NCI-H146 treated with DMSO at 0.1 percent for 48 hours (cell line): ENCODE data around the gene CDH7.

Experiments
- DNase-seq: peaks from one replicate; lab custom pipeline; 2025; ENCODE audit not compliant: unreplicated experiment; lab: John Stamatoyannopoulos, UW

The CDH7 gene

DNA sequence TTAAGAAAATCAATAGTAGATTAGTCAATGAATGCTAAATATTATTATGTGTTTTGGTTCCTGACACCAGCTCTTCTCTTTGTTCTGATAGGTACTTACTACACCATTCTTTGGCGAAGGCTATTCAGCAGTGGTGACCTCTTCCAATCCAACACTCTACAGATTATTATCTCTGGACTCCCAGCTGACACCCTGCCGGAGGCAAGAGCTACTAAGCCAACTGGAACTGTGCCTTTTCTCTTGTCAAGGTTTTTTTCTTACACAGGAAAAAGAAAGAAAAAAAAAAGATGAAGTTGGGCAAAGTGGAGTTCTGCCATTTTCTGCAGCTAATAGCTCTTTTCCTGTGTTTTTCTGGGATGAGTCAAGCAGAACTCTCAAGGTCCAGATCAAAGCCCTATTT, 11.7 kb downstream of the CDH7 start:
- peak; percentile 93 for DNase-seq

DNA sequence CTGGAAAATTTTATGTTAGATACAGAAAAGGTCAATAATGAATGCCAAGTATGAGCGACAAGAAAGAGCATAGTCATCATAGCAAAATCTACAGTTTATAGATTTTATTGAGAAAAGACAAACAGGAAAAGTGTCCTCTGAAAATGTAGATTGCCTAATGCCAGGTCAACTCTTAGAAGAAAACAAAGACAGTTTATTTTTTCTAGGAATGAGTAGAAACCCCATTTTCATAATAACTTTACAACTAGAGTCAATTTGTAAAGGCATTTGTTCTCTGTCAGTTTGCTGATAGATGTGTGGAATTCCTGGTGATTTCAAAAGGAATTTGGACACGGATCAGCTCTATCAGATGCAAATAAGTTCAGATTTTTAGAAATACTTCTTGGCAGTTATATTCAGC, 16.6 kb downstream of the CDH7 start:
- DNase-seq, result no peak

DNA sequence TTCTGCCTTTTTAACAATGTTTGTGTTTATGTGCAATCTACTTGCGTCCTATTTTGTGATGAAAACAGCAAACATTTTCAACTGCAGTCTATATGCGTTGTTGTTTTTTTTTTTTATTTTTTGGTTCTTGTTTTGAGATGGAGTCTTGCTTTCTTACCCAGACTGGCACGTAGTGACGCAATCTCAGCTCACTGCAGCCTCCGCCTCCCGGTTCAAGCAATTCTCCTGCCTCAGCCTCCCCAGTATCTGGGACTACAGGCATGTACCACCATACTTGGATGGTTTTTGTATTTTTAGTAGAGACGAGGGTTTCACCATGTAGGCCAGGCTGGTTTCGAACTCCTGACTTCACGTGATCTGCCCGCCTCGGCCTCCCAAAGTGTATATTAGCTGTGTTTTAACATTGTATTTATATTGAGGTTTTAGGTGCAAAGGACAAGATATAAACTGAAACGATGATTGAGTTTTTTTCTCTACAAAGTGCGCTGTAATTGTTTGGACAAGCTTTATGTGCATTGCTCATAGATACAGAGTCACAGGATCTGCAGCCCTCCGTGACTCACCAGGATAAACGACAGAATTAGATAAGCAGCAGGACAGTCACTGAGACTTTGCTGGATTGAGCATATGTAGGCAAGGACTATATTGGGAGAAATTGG, 17.4 kb downstream of the CDH7 start:
- no peak for DNase-seq

GRCh38 chr18:65769652-65770051, 18.8 kb downstream of the CDH7 start:
- no peak for DNase-seq

DNA sequence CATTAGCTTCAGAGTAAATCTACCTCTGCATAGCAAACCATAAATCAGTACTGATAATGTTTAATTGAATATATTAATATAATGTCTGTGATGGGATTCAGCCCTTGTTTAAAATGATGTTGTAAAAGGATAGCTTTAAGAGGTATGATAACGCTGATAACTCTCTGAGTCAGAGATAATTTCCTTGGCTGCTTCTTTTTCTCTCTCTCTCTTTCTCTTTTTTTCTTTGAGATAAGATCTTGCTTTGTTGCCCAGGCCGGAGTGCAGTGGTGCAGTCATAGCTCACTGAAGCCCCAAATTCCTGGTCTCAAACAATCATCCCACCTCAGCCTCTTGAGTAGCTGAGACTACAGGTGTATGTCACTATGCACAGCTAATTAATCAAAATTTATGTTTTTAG, 35.7 kb downstream of the CDH7 start:
- DNase-seq, result no peak

DNA sequence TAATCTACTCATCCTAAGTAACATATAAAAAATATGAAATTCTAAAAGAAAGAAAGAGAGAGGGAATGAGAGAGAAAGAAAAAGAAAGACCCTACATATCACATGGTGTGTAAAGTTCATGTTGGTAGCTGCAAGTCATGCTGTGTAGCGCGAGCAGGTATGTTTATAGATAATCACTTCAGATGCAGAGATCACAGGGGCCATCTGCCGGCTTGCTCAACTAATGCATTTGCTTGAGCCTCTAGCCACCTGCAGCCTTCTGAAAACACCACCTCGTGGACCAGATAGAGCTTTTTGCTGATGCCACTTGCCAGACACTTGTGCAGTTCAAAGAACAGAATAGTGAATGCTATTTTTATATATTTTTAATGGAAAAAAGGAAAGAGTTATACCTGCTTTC, 37.6 kb downstream of the CDH7 start:
- peak; percentile 92 for DNase-seq

GRCh38 chr18:65790604-65791003, 39.8 kb downstream of the CDH7 start:
- DNase-seq, result no peak

DNA sequence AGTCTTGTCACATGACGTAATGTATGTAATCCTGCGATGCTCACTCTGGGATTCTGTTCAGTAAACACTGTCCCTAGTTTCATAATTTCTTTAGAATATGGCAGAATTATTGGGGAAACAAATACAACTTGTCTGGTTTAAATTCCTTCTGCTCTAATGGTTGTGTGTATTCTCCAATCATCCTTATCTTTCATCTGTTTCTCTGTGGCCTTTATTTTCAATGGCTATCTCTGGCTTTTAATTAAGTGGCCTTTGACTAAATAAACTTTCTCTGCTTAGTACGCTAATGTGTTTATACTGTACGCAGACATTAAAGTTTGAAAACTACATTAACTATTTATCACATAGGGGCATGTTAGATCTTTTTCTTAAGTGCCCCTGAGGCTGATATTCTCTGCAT, 40.9 kb downstream of the CDH7 start:
- DNase-seq, result peak; percentile 52

- DNase-seq, result peak; percentile 52
These were observed 41.8 kb downstream of the CDH7 start for GRCh38 chr18:65792456-65793074.

DNA sequence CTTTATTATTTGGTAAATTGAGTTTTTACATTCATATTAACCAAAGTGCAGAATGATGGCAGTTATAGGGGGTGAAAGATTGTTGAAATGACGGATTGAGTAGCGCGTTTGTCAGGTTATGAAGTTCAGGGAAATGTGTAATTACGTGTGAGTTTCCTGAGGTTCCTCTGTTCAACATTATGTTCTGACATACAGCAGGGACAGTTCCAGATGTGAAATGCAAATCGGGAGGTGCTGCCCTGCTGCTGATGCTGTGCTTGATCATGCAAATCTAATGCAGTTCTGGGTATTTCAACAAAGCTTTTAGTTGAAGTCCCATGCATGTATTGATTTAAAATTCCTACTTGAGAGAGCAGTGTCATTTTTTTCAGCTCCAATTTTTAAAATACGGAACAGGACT, 57.9 kb downstream of the CDH7 start:
- no peak for DNase-seq

DNA sequence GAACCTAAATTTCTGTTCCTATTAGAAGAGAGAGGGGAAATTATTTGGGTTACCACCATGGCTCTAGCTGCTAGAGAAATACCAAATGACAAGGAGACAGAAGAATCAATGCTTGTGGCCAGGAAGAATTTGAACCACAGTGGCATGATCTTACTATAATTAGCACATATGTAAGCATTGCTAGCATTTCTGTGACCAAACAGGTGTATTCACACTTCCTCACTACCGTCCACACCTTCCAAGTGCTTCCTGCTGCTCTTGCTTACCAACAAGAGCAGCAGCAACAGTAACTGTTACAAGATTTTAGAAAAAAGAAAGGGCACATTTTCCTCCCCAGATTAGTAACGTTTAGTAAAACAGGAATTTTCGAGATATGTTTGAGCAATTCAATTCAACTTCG, 60.5 kb downstream of the CDH7 start:
- DNase-seq, result no peak

GRCh38 chr18:65815506-65815905, 64.7 kb downstream of the CDH7 start:
- no peak for DNase-seq

DNA sequence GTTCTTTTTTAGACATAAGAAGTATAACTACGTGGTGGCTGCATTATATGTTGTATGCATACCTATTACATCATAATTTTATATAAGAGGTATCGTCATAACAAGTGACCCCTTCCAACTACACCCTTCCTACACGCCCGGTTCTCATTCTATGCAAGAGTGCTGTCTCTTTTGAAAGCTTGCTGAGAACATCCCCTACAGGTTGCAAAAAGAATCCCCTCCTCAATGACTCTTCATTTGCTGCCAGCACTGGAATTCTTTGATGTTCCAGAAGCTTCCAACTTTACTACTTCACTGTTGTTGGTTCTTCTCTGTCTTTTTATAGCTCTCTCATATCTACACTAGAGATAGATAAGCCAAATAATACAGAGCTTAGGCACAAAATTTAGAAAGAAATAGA, 66.4 kb downstream of the CDH7 start:
- no peak for DNase-seq

DNA sequence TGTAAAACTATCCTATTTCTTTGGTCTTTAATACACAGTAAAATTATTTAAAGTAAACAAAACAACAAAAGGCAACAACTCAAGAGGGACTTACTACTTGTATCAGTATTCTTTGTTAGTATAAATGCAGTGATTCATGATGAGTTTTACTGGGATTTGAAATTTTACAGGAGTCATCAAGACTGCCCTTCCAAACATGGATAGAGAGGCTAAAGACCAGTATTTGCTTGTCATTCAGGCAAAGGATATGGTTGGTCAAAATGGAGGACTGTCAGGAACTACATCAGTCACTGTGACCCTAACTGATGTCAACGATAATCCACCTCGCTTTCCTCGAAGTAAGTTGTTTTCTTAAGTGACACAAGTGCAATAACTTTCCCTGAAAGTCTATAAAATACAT, 71.1 kb downstream of the CDH7 start:
- DNase-seq, result no peak

DNA sequence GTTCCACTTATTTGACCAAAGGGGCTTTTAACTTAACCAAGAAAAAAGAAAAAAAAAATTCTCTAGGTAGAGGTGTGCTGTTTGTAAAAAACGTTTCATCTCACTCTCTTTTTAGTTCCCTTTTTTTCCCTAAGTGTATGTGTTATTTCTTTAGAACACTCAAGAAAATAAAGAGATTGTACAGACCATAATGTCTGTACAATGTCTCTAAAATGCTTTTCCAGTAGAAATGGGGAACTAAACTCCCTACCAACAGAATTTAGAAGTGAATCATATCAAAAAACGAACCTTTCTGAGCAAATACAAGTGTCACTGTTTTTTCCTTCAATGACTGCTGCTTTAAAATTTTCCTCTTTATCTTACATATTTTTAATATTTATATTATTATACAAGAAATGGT, 72.0 kb downstream of the CDH7 start:
- DNase-seq, result no peak

- DNase-seq, result no peak
These were observed 76.6 kb downstream of the CDH7 start for GRCh38 chr18:65827444-65827843.

GRCh38 chr18:65835881-65836280, 85.1 kb downstream of the CDH7 start:
- DNase-seq, result no peak

DNA sequence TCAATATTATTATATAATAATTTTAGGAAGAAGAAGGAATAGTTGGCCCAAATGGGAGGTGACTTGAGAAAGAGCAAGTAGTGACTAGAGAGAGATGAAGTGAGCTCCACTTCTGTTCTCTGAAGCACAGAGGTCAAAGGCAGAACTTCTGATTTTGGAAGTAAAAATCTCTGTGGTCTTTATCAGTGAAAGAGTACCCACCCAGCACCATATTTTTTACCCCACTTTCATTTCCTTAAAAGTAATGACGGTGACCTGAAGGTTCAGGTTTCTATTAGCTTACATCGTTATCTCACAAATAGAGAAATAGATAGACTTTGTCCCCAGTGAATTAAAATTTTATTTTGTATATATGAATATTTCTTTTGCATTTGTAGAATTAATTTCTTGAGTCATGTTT, 95.3 kb downstream of the CDH7 start:
- no peak for DNase-seq

- no peak for DNase-seq
These were observed 101.5 kb downstream of the CDH7 start for GRCh38 chr18:65852273-65852672.

GRCh38 chr18:65859075-65859474, 108.3 kb downstream of the CDH7 start:
- no peak for DNase-seq

- DNase-seq, result no peak
These were observed 118.7 kb downstream of the CDH7 start for GRCh38 chr18:65869527-65869926.

DNA sequence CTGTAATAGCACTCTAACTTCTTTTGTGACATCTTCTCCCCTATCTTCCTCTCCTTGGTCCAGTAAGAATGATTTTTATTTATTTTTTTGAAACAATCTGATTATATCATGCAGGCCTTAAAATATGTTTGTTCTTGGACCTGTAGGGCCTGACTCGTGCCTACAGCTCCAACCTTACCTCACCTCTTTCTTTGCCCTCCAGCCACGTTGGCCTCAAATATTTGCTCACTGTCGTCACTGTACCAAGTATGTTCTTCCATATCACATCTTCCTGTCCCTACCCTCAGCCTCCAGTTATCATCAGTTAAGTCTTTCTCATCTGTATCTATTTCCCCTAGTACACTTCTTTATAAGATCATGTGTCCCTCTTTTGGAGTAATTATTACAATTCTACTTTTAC, 125.5 kb downstream of the CDH7 start:
- DNase-seq, result no peak

GRCh38 chr18:65897292-65897691, 146.5 kb downstream of the CDH7 start:
- DNase-seq, result no peak
